Adipocyte (in vitro differentiated cells): Measurements from ENCODE around the gene SLA2.
A peak's percentile ranks its signal among the peaks of the same experiment; 100 is the strongest.
"Not testable (repeated sequence)": the region's sequence is repeated elsewhere in the genome, so short reads cannot be mapped to it uniquely, and the experiment has no call there.

Experiments
- DNase-seq: peaks from one replicate; pipeline ENCODE4 v3.0.0-alpha.2; 2015; ENCODE audit warnings: low read depth
- H3K27me3 ChIP-seq: replicated peaks from 2 replicates; pipeline ENCODE4 v1.7.0; 2013; ENCODE audit warnings: mild to moderate bottlenecking, low read length, moderate library complexity; ENCODE audit not compliant: control insufficient read depth, insufficient read depth
- H3K36me3 ChIP-seq: 2 replicates; pipeline ENCODE4 v1.7.0; 2013; ENCODE audit warnings: low read length, mild to moderate bottlenecking, moderate library complexity; ENCODE audit not compliant: control insufficient read depth, insufficient read depth, severe bottlenecking
- H3K4me1 ChIP-seq: 2 replicates; pipeline ENCODE4 v1.7.0; 2013; ENCODE audit warnings: mild to moderate bottlenecking, low read length, moderate library complexity; ENCODE audit not compliant: control insufficient read depth, insufficient read depth
- H3K4me3 ChIP-seq: 2 replicates; pipeline ENCODE4 v1.7.0; 2013; ENCODE audit warnings: mild to moderate bottlenecking, low read length, moderate library complexity
- H3K9ac ChIP-seq: 2 replicates; pipeline ENCODE4 v1.7.0; 2013; ENCODE audit warnings: mild to moderate bottlenecking, low read length, moderate library complexity
- H3K9me3 ChIP-seq: 2 replicates; pipeline ENCODE4 v1.7.0; 2013; ENCODE audit warnings: mild to moderate bottlenecking, low read length, moderate library complexity; ENCODE audit not compliant: control insufficient read depth

The SLA2 gene

DNA sequence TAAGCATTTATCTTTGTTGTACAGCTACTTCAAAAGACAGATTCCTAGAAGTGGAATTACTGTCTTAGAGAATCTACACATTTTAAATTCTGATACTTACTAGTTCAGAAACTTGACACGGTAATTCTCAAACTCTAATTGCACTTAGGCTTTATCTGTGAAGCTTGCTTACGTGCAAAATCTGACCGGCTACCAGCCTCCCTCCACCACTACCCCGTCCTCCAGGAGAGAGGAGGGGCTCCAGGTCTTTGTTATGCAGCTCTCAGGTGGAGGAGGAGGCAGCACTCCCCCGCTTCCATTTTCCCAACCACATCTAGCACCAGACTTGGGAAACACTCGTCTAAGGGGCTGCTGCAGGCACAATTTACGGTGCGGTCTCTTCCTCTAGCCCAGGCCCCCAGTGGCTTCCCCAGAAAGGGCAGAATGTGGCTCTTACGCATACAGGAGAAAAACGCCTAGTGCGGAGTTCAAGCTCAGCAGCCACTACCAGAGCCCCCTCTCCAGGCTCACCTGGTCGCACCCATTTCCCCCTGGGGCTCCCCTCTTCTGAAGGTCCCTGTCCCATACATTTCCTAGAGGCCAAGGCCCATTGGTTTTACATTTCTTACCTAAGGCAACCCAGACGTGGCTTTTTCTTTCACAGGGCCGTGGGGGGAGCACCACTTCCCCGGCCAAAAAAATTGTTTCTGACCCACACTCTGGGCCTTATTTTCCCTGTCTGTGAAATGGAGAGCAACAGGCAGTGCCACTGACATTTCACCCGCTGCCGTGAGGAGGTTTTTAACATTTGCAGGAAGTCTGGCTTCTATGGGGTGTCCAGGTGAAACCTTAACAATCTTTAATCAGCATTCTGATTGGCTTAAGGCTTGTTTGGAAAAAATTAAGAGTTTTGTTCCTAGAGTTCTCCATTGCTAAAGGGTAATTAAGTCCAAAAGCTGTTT is 74.2 kb downstream of the SLA2 start:
- Histone ChIP-seq H3K4me3 (no peak overlapping the region), H3K9me3 (no peaks in the 10 kb centered on the region), H3K9ac (no peak overlapping the region), H3K36me3 (no peaks in the 10 kb centered on the region), H3K4me1 (peaks cover 11% of the 10 kb centered on the region), H3K27me3 (no peaks in the 10 kb centered on the region)
- DNase-seq = no peak

- peak; percentile 54 for DNase-seq
- H3K9me3 ChIP-seq = peaks cover 8% of the 10 kb centered on the region
- peaks cover 9% of the 10 kb centered on the region for H3K4me1 ChIP-seq
- H3K4me3 ChIP-seq = no peak overlapping the region
- no peaks in the 10 kb centered on the region for H3K36me3 ChIP-seq
- H3K27me3 ChIP-seq = no peaks in the 10 kb centered on the region
- H3K9ac ChIP-seq = no peak overlapping the region
Observed at GRCh38 chr20:36569847-36570429, 76.1 kb downstream of the SLA2 start.

GRCh38 chr20:36565520-36565919 is 80.5 kb downstream of the SLA2 start:
- Histone ChIP-seq H3K36me3 (no peaks in the 10 kb centered on the region), H3K4me3 (peak overlapping the region; percentile 17), H3K27me3 (no peaks in the 10 kb centered on the region), H3K4me1 (no peaks in the 10 kb centered on the region), H3K9me3 (peaks cover 11% of the 10 kb centered on the region), H3K9ac (no peak overlapping the region)
- no peak for DNase-seq

DNA sequence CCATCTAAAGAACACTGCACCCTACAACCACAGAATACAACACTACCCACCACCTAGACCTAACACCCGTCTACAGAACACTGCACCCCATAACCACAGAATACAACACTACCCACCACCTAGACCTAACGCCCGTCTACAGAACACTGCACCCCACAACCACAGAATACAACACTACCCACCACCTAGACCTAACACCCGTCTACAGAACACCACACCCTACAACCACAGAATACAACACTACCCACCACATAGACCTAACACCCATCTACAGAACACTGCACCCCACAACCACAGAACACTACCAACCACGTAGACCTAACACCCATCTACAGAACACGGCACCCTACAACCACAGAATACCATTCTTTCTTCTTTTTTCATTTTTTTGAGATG is 81.3 kb downstream of the SLA2 start:
- H3K4me3 ChIP-seq, H3K27me3 ChIP-seq, DNase-seq, H3K36me3 ChIP-seq, H3K9ac ChIP-seq, H3K4me1 ChIP-seq: not testable (repeated sequence)
- H3K9me3 ChIP-seq = peaks cover 11% of the 10 kb centered on the region

DNA sequence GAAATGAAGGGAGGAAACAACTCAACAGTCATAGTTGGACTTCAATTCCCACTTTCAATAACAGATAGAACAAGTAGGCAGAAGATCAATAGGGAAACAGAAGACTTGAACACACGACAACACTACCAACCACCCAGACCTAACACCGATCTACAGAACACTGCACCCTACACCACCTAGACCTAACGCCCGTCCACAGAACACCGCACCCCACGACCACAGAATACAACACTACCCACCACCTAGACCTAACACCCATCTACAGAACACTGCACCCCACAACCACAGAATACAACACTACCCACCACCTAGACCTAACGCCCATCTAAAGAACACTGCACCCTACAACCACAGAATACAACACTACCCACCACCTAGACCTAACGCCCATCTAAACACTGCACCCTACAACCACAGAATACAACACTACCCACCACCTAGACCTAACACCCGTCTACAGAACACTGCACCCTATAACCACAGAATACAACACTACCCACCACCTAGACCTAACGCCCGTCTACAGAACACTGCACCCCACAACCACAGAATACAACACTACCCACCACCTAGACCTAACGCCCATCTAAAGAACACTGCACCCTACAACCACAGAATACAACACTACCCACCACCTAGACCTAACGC is 81.8 kb downstream of the SLA2 start:
- H3K4me1 ChIP-seq, H3K27me3 ChIP-seq, DNase-seq, H3K4me3 ChIP-seq, H3K9ac ChIP-seq, H3K36me3 ChIP-seq: not testable (repeated sequence)
- H3K9me3 ChIP-seq = peaks cover 11% of the 10 kb centered on the region

DNA sequence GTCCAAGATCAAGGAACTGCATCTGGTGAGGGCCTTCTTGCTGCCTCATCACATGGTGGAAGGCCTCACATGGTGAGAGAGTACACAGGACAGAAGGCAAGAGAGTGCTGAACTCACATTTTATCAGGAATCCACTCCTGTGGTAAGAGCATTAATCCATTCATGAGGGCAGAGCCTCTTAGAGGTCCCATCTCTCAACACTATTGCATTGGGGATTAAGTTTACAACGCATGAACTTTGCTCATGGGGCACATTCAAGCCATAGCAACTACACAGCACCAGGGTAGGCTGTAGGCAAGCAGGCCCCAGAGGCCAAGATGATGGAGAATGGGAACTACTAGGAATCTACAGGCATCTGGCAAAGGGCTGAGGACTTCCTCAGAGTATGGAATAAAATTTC is 82.6 kb downstream of the SLA2 start:
- H3K4me1 ChIP-seq = no peaks in the 10 kb centered on the region
- no peaks in the 10 kb centered on the region for H3K36me3 ChIP-seq
- H3K9me3 ChIP-seq = peaks cover 11% of the 10 kb centered on the region
- no peak for DNase-seq
- no peak overlapping the region for H3K4me3 ChIP-seq
- H3K27me3 ChIP-seq = no peaks in the 10 kb centered on the region
- H3K9ac ChIP-seq = no peak overlapping the region

DNA sequence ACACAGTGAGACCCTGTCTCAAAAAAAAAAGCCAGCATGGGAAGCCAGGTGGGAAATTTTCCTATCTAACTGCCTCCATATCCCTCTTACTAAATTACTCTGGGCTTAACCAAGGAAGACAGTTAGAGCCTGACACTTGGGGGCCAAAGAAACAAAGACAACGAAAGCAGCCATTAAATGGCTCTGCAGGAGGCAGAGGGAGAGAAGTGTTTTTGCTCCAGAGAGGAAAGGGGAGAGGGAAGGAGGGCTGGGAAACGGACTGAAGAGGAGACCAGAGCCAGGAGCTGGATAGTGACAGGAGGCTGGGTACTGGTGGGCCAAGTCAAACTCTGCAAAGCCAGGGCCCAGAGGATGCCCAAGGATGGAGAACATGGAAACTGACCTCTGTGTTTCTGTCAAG is 83.3 kb downstream of the SLA2 start:
- Histone ChIP-seq H3K27me3 (no peaks in the 10 kb centered on the region), H3K9me3 (peaks cover 11% of the 10 kb centered on the region), H3K4me3 (no peak overlapping the region), H3K36me3 (no peaks in the 10 kb centered on the region), H3K4me1 (no peaks in the 10 kb centered on the region), H3K9ac (no peak overlapping the region)
- no peak for DNase-seq
